Measurements from ENCODE around the gene LASP1NB.

Gene LASP1NB

GRCh38 chr17:38925263-38925995 lies at the start of gene LASP1NB:
LASP1NB (plus strand) TSS chr17:38925614.
- Histone ChIP-seq H3K9me2 (ENCODE audit: insufficient read depth, low read length) (no peaks in the 10 kb centered on the region), H3K79me2 (replicated peaks; ENCODE audit: insufficient read depth, low read length) (no peaks in the 10 kb centered on the region), H3F3A (ENCODE audit: insufficient read depth, low read length, poor library complexity, severe bottlenecking) (no peaks in the 10 kb centered on the region), H3K27me3 (ENCODE audit: insufficient read depth, low read depth, low read length) (no peaks in the 10 kb centered on the region), H3K4me2 (ENCODE audit: low read length) (no peak within 1 kb of the TSS), H3K4me3 (ENCODE audit: low read length) (peak within 1 kb of the TSS; percentile 59), H3K36me3 (ENCODE audit: insufficient read depth, low read length) (no peaks in the 10 kb centered on the region), H2AFZ (ENCODE audit: low read depth, low read length) (peak within 1 kb of the TSS; percentile 45), H3K9ac (ENCODE audit: low read length) (peak within 1 kb of the TSS; percentile 61), H4K20me1 (ENCODE audit: insufficient read depth) (no peaks in the 10 kb centered on the region), H3K27ac (ENCODE audit: low read length) (peak within 1 kb of the TSS; percentile 75), H3K9me3 (ENCODE audit: low read length) (no peaks in the 10 kb centered on the region)
- TF ChIP-seq POLR2AphosphoS5 (IDR thresholded peaks at IDR 0.05) = peak; percentile 50
- TF ChIP-seq TAF1 (IDR thresholded peaks at IDR 0.05; ENCODE audit: low read depth) = peak; percentile 76
- TF ChIP-seq RAD21 (conservative IDR thresholded peaks at IDR 0.05) = no peak
- TF ChIP-seq, protein P1, sequence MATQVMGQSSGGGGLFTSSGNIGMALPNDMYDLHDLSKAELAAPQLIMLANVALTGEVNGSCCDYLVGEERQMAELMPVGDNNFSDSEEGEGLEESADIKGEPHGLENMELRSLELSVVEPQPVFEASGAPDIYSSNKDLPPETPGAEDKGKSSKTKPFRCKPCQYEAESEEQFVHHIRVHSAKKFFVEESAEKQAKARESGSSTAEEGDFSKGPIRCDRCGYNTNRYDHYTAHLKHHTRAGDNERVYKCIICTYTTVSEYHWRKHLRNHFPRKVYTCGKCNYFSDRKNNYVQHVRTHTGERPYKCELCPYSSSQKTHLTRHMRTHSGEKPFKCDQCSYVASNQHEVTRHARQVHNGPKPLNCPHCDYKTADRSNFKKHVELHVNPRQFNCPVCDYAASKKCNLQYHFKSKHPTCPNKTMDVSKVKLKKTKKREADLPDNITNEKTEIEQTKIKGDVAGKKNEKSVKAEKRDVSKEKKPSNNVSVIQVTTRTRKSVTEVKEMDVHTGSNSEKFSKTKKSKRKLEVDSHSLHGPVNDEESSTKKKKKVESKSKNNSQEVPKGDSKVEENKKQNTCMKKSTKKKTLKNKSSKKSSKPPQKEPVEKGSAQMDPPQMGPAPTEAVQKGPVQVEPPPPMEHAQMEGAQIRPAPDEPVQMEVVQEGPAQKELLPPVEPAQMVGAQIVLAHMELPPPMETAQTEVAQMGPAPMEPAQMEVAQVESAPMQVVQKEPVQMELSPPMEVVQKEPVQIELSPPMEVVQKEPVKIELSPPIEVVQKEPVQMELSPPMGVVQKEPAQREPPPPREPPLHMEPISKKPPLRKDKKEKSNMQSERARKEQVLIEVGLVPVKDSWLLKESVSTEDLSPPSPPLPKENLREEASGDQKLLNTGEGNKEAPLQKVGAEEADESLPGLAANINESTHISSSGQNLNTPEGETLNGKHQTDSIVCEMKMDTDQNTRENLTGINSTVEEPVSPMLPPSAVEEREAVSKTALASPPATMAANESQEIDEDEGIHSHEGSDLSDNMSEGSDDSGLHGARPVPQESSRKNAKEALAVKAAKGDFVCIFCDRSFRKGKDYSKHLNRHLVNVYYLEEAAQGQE (IDR thresholded peaks at IDR 0.05; ENCODE audit: borderline replicate concordance) = peak; percentile 55

DNA sequence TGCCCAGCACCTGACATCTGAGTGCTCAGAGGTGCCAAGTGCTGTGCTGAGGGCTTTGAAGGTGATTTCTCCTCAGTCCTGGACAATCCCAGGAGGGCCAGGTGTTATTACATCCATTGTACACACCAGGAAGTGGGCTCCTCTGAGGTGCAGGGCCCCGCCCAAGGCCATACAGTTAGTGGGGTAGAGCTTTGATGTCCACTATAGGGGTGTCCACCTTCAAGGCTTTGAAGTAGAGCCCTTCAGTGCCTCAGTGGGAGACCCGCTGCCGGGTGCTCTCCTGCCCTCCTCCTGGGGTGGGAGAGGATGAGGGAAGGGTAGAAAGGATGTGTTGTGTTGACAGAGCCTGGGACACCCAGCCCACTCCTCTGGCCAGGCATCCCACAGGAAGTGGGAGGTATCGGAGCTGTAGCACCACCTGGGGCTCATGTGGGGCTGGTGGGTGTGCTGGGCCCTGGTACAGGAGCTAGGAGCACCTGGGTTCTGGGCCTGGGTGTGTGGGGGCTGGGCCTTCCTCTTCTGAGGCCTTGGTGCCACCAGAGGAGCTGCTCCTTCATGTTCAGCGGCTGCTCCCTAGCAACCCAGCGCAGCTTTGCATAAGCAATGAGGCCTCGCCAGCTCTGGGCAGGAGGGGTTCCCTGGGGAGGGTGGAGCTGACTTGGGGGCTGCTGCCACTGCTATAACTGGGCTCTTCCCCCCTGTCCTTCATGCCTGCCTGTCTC lies 48.1 kb upstream of the LASP1NB start:
- Histone ChIP-seq H3K36me3 (ENCODE audit: insufficient read depth, low read length) (no peaks in the 10 kb centered on the region), H3K79me2 (replicated peaks; ENCODE audit: insufficient read depth, low read length) (peaks cover 52% of the 10 kb centered on the region), H3K9ac (ENCODE audit: low read length) (peak overlapping the region; percentile 20), H4K20me1 (ENCODE audit: insufficient read depth) (peaks cover 1% of the 10 kb centered on the region), H3K4me3 (ENCODE audit: low read length) (peak overlapping the region; percentile 53), H2AFZ (ENCODE audit: low read depth, low read length) (no peak overlapping the region), H3K9me2 (ENCODE audit: insufficient read depth, low read length) (no peaks in the 10 kb centered on the region), H3K27me3 (ENCODE audit: insufficient read depth, low read depth, low read length) (no peaks in the 10 kb centered on the region), H3K4me2 (ENCODE audit: low read length) (peak overlapping the region; percentile 19), H3F3A (ENCODE audit: insufficient read depth, low read length, poor library complexity, severe bottlenecking) (no peaks in the 10 kb centered on the region), H3K9me3 (ENCODE audit: low read length) (no peaks in the 10 kb centered on the region), H3K27ac (ENCODE audit: low read length) (peak overlapping the region; percentile 34)
- TF ChIP-seq MXI1 (conservative IDR thresholded peaks at IDR 0.05; ENCODE audit: poor library complexity, severe bottlenecking) = no peak
- no peak for TF ChIP-seq EZH2 (IDR thresholded peaks at IDR 0.05; ENCODE audit: borderline replicate concordance, insufficient read depth, low read length, poor library complexity, severe bottlenecking)
- TF ChIP-seq, protein P1 (IDR thresholded peaks at IDR 0.05; ENCODE audit: borderline replicate concordance) = no peak
- TF ChIP-seq, protein P2, sequence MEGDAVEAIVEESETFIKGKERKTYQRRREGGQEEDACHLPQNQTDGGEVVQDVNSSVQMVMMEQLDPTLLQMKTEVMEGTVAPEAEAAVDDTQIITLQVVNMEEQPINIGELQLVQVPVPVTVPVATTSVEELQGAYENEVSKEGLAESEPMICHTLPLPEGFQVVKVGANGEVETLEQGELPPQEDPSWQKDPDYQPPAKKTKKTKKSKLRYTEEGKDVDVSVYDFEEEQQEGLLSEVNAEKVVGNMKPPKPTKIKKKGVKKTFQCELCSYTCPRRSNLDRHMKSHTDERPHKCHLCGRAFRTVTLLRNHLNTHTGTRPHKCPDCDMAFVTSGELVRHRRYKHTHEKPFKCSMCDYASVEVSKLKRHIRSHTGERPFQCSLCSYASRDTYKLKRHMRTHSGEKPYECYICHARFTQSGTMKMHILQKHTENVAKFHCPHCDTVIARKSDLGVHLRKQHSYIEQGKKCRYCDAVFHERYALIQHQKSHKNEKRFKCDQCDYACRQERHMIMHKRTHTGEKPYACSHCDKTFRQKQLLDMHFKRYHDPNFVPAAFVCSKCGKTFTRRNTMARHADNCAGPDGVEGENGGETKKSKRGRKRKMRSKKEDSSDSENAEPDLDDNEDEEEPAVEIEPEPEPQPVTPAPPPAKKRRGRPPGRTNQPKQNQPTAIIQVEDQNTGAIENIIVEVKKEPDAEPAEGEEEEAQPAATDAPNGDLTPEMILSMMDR (IDR thresholded peaks at IDR 0.05; ENCODE audit: poor library complexity, severe bottlenecking) = no peak
- no peak for TF ChIP-seq SMC3 (conservative IDR thresholded peaks at IDR 0.05; ENCODE audit: poor library complexity)
- no peak for TF ChIP-seq TAF1 (IDR thresholded peaks at IDR 0.05; ENCODE audit: low read depth)
- no peak for TF ChIP-seq RAD21 (conservative IDR thresholded peaks at IDR 0.05)
- no peak for TF ChIP-seq EP300 (conservative IDR thresholded peaks at IDR 0.05; ENCODE audit: poor library complexity, severe bottlenecking)
- no peak for TF ChIP-seq POLR2AphosphoS5 (IDR thresholded peaks at IDR 0.05)

All from neural cell (in vitro differentiated cells).